Ishikawa (cell line): ENCODE results near the gene SGSM1.

ENCODE experiments used
- CEBPB ChIP-seq: IDR thresholded peaks from 2 replicates; pipeline ENCODE4 v1.6.1; 2012
- CREB1 ChIP-seq: IDR thresholded peaks from 2 replicates; pipeline ENCODE4 v1.6.1; 2012; ENCODE audit warnings: low read depth
- EGR1 ChIP-seq: IDR thresholded peaks from 2 replicates; pipeline ENCODE4 v1.6.1; 2012
- EP300 ChIP-seq: IDR thresholded peaks from 2 replicates; pipeline ENCODE4 v1.6.1; 2012; ENCODE audit warnings: borderline replicate concordance
- FOXM1 ChIP-seq: IDR thresholded peaks from 2 replicates; pipeline ENCODE4 v1.6.1; 2012; ENCODE audit warnings: low read depth, borderline replicate concordance
- NFIC ChIP-seq: IDR thresholded peaks from 2 replicates; pipeline ENCODE4 v1.6.1; 2012
- RAD21 ChIP-seq: IDR thresholded peaks from 2 replicates; pipeline ENCODE4 v1.6.1; 2012; ENCODE audit warnings: low read depth
- TAF1 ChIP-seq: IDR thresholded peaks from 2 replicates; pipeline ENCODE4 v1.6.1; 2012; ENCODE audit warnings: low read depth, mild to moderate bottlenecking
- TCF12 ChIP-seq: IDR thresholded peaks from 2 replicates; pipeline ENCODE4 v1.6.1; 2012; ENCODE audit warnings: low read depth
- TEAD4 ChIP-seq: IDR thresholded peaks from 2 replicates; pipeline ENCODE4 v1.6.1; 2012
- YY1 ChIP-seq: IDR thresholded peaks from 2 replicates; pipeline ENCODE4 v1.6.1; 2012; ENCODE audit warnings: low read depth
- ZBTB7A ChIP-seq: IDR thresholded peaks from 2 replicates; pipeline ENCODE4 v1.6.1; 2012; ENCODE audit warnings: low read depth
- TF ChIP-seq, protein P1 (sequence below): IDR thresholded peaks from 2 replicates; pipeline ENCODE4 v1.6.1; 2012
- TF ChIP-seq, protein P2 (sequence below): IDR thresholded peaks from 2 replicates; pipeline ENCODE4 v1.6.1; 2012; ENCODE audit warnings: low read depth, mild to moderate bottlenecking
- TF ChIP-seq, protein P3 (sequence below): IDR thresholded peaks from 2 replicates; pipeline ENCODE4 v1.6.1; 2012

The SGSM1 gene

DNA sequence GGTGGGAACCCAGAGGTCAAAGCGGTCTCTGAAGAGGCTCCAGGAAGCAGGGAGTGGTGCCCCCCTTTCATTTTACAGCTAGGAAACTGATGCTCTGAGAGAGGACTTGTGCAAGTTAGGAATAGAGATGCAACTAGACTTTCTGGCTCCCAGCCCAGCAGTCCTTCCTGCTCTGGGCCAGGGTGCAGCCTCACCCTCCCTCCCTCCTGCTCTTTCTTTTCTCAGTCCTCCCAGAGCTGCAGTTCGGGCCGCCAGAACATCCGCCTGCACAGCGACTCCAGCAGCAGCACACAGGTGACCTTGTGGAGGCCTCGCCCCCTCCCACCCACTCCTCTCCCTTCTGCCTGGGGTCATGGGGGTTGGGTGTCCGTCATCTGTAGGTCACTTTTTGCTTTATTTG lies 89.0 kb downstream of the SGSM1 start:
- TF ChIP-seq, protein P1, sequence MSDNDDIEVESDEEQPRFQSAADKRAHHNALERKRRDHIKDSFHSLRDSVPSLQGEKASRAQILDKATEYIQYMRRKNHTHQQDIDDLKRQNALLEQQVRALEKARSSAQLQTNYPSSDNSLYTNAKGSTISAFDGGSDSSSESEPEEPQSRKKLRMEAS: no peak
- no peak for TF ChIP-seq EGR1

DNA sequence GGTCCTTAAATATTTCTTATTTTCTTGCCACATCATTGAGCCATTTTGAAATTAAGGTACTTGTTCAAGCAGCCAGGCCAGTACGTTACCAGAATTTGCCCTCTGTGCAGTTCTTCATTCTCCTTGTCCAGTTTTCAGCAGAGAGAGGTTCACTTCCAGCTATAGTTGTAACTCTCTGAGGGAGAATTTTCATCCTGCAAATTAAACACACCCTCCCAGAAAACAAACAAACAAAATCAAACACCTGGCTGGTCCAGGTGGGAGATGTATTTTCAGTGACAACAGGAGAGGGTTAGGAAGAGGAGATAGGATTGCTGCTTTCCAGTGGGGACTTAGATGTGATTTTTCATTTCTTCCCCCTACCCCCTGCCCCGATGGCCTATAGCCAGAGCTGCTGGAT lies 95.4 kb downstream of the SGSM1 start:
- no peak for TF ChIP-seq NFIC
- TF ChIP-seq, protein P2, sequence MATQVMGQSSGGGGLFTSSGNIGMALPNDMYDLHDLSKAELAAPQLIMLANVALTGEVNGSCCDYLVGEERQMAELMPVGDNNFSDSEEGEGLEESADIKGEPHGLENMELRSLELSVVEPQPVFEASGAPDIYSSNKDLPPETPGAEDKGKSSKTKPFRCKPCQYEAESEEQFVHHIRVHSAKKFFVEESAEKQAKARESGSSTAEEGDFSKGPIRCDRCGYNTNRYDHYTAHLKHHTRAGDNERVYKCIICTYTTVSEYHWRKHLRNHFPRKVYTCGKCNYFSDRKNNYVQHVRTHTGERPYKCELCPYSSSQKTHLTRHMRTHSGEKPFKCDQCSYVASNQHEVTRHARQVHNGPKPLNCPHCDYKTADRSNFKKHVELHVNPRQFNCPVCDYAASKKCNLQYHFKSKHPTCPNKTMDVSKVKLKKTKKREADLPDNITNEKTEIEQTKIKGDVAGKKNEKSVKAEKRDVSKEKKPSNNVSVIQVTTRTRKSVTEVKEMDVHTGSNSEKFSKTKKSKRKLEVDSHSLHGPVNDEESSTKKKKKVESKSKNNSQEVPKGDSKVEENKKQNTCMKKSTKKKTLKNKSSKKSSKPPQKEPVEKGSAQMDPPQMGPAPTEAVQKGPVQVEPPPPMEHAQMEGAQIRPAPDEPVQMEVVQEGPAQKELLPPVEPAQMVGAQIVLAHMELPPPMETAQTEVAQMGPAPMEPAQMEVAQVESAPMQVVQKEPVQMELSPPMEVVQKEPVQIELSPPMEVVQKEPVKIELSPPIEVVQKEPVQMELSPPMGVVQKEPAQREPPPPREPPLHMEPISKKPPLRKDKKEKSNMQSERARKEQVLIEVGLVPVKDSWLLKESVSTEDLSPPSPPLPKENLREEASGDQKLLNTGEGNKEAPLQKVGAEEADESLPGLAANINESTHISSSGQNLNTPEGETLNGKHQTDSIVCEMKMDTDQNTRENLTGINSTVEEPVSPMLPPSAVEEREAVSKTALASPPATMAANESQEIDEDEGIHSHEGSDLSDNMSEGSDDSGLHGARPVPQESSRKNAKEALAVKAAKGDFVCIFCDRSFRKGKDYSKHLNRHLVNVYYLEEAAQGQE: no peak
- TF ChIP-seq CEBPB: no peak
- no peak for TF ChIP-seq EP300
- TF ChIP-seq EGR1: no peak
- no peak for TF ChIP-seq YY1
- TF ChIP-seq FOXM1: no peak
- no peak for TF ChIP-seq RAD21
- TF ChIP-seq, protein P1: no peak
- no peak for TF ChIP-seq TAF1
- TF ChIP-seq, protein P3, sequence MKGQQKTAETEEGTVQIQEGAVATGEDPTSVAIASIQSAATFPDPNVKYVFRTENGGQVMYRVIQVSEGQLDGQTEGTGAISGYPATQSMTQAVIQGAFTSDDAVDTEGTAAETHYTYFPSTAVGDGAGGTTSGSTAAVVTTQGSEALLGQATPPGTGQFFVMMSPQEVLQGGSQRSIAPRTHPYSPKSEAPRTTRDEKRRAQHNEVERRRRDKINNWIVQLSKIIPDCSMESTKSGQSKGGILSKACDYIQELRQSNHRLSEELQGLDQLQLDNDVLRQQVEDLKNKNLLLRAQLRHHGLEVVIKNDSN: no peak
- no peak for TF ChIP-seq CREB1
- no peak for TF ChIP-seq ZBTB7A
- TF ChIP-seq TEAD4: no peak
- TF ChIP-seq TCF12: no peak

DNA sequence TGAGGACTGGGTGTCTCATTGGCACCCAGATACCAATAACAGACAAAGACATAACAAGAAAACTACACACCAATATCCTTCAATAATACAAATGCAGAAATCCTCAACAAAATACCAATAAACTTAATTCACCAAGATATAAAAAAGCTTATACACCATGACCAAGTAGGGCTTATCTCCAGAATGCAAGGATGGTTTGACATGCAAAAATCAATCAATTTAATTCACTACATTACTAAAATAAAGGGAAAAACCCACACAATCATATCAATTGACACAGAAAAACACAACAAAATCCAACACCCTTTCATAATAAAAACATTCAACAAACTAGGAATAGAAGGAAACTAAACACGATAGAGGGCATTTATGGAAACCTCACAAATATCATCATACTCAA lies 99.9 kb downstream of the SGSM1 start:
- no peak for TF ChIP-seq CEBPB
- TF ChIP-seq RAD21: no peak
- TF ChIP-seq, protein P2: no peak
- no peak for TF ChIP-seq ZBTB7A
- no peak for TF ChIP-seq NFIC

DNA sequence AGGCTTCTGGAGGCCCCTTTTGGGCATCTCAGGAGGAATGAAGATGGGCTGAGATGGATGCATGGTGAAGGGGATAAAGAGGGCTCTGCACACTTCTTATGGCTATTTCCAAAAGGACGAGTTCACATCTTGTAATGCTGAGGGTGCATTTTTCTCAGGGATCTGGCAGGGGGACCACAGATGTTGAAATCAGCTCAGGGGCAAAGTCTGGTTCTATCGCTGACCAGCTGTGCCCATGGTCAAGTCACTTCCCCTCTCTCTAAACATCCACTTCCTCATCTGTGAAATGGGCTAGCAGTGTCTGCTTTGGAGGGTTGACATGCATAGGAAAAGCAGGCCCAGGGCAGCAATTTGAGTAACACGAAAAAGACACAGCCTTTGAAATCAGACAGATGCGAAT lies 114.0 kb downstream of the SGSM1 start:
- TF ChIP-seq TAF1 (no peak), CEBPB (no peak), TEAD4 (no peak), ZBTB7A (no peak), EP300 (no peak), EGR1 (no peak), NFIC (no peak), CREB1 (no peak), RAD21 (no peak), TCF12 (no peak), YY1 (no peak), FOXM1 (no peak)
- TF ChIP-seq, protein P2: no peak
- TF ChIP-seq, protein P1: no peak
- TF ChIP-seq, protein P3: no peak
